K562 (cell line): ENCODE results near the gene HSF5. TPM values are rescaled to one million over a fixed set of nuclear protein-coding genes. Genes with fewer than 3 reads are reported as not detected.

Source experiments
- BCOR ChIP-seq: fragments of 450-650 bp; IDR thresholded peaks from 2 replicates; pipeline ENCODE4 v1.6.1; 2016
- BHLHE40 ChIP-seq: IDR thresholded peaks from 2 replicates; pipeline ENCODE4 v1.6.1; 2011; ENCODE audit warnings: low read length, improper control_type of control experiment
- CBX3 ChIP-seq, 2 experiments: IDR thresholded peaks; 1 replicate in 1 of 2; 2 replicates in 1 of 2; pipeline ENCODE4 v1.6.1; 2012; ENCODE audit warnings: inconsistent platforms in 2 of 2, low read length in 2 of 2, borderline replicate concordance in 1 of 2, control low read depth in 1 of 2
- CREB1 ChIP-seq, 2 experiments: sonication (generic) in 1 of 2; formaldehyde crosslinking in 1 of 2; IDR thresholded peaks; 2 replicates each; pipeline versions ENCODE4 v1.6.1 to v1.8.0; 2012 to 2022; ENCODE audit warnings: inconsistent platforms in 1 of 2, mild to moderate bottlenecking in 1 of 2, missing genetic modification reagents in 1 of 2, moderate library complexity in 1 of 2
- FOXM1 ChIP-seq, 2 experiments: fragments of 450-650 bp in 1 of 2; sonication (generic) in 1 of 2; formaldehyde crosslinking in 1 of 2; IDR thresholded peaks; 2 replicates each; pipeline versions ENCODE4 v1.6.1 to v1.9.0; 2017 to 2022; ENCODE audit warnings: low read depth in 2 of 2, mild to moderate bottlenecking in 2 of 2, missing genetic modification reagents in 1 of 2, moderate library complexity in 1 of 2
- GTF3C2 ChIP-seq: IDR thresholded peaks from 3 replicates; pipeline ENCODE4 v1.6.1; 2011; ENCODE audit warnings: borderline replicate concordance, mild to moderate bottlenecking, moderate library complexity; ENCODE audit not compliant: insufficient read length; ENCODE audit errors: extremely low read depth
- HMGN3 ChIP-seq: IDR thresholded peaks from 2 replicates; pipeline ENCODE4 v1.6.1; 2011; ENCODE audit warnings: borderline replicate concordance, low read depth, mild to moderate bottlenecking, mixed read lengths, low read length; ENCODE audit not compliant: insufficient read length; ENCODE audit errors: extremely low read depth
- IFI16 ChIP-seq: fragments of 250-450 bp; sonication (Bioruptor Pico); IDR thresholded peaks from 2 replicates; pipeline ENCODE4 v2.1.2; 2022; ENCODE audit warnings: mild to moderate bottlenecking, inconsistent platforms
- ILK ChIP-seq: fragments of 450-650 bp; IDR thresholded peaks from 2 replicates; pipeline ENCODE4 v1.6.1; 2016; ENCODE audit warnings: missing genetic modification characterization, low read depth, mild to moderate bottlenecking, missing compliant biosample characterization, moderate library complexity, borderline replicate concordance
- MTF1 ChIP-seq: fragments of 250-450 bp; sonication (Bioruptor Pico); IDR thresholded peaks from 2 replicates; pipeline ENCODE4 v1.9.0; 2021; ENCODE audit warnings: moderate library complexity, mild to moderate bottlenecking, inconsistent platforms, borderline replicate concordance
- MYNN ChIP-seq, 2 experiments: sonication (generic); formaldehyde crosslinking in 1 of 2; IDR thresholded peaks; 2 replicates each; pipeline versions ENCODE4 v1.5.0 to v1.6.1; 2016 to 2020; ENCODE audit warnings: antibody characterized with exemption in 1 of 2, missing genetic modification reagents in 1 of 2
- NFATC3 ChIP-seq: fragments of 450-650 bp; IDR thresholded peaks from 2 replicates; pipeline ENCODE4 v1.6.1; 2017; ENCODE audit warnings: mild to moderate bottlenecking
- NONO ChIP-seq, 2 experiments: fragments of 200-400 bp in 1 of 2; fragments of 450-650 bp in 1 of 2; formaldehyde crosslinking in 1 of 2; IDR thresholded peaks; 2 replicates each; pipeline ENCODE4 v1.6.1; 2017; ENCODE audit warnings: low read depth in 2 of 2, mild to moderate bottlenecking in 2 of 2, moderate library complexity in 2 of 2, low read length in 1 of 2
- PKNOX1 ChIP-seq: fragments of 450-650 bp; IDR thresholded peaks from 2 replicates; pipeline ENCODE4 v1.6.1; 2016
- RBM25 ChIP-seq: fragments of 200-400 bp; formaldehyde crosslinking; IDR thresholded peaks from 2 replicates; pipeline ENCODE4 v1.6.1; 2018; ENCODE audit warnings: low read length, low read depth, moderate library complexity; ENCODE audit not compliant: severe bottlenecking
- TCF7L2 ChIP-seq: fragments of 150-350 bp; IDR thresholded peaks from 2 replicates; pipeline ENCODE4 v1.6.1; 2016; ENCODE audit warnings: low read depth, mild to moderate bottlenecking, low read length, moderate library complexity
- ZNF121 ChIP-seq: sonication (generic); formaldehyde crosslinking; conservative IDR thresholded peaks from 2 replicates; pipeline ENCODE4 v1.8.0; 2022; ENCODE audit warnings: missing genetic modification reagents
- ZNF408 ChIP-seq: fragments of 250-450 bp; sonication (Bioruptor Pico); IDR thresholded peaks from 2 replicates; pipeline ENCODE4 v1.4.0; 2020; ENCODE audit warnings: low read depth, mild to moderate bottlenecking, moderate library complexity
- ZNF57 ChIP-seq: fragments of 450-650 bp; formaldehyde crosslinking; IDR thresholded peaks from 2 replicates; pipeline ENCODE4 v1.4.0; 2020; ENCODE audit warnings: mild to moderate bottlenecking, moderate library complexity
- ZNF639 ChIP-seq, 2 experiments: fragments of 200-800 bp in 1 of 2; sonication (Bioruptor generic) in 1 of 2; sonication (generic) in 1 of 2; formaldehyde crosslinking in 1 of 2; IDR thresholded peaks in 1 of 2; conservative IDR thresholded peaks in 1 of 2; 2 replicates each; pipeline versions ENCODE4 v1.5.0 to v1.6.1; 2016 to 2020; ENCODE audit warnings: missing compliant biosample characterization in 1 of 2, missing genetic modification characterization in 1 of 2, missing genetic modification reagents in 1 of 2
- polyA plus RNA-seq, 8 experiments: library from polyadenylated mRNA; depleted of rRNA in 4 of 8; stranded (reverse) in 5 of 8; unstranded in 3 of 8; fragments of >200 nt; fragmentation: Nextera tagmentation in 2 of 8; fragmentation: Illumina TruSeq in 1 of 8; extraction: Ambion mirVana in 2 of 8; extraction: Trizol in 1 of 8; gene quantifications; 2 replicates each; pipeline versions ENCODE4 v1.2.1 to v1.2.3, GENCODE V29; 2011 to 2014; ENCODE audit warnings: inconsistent platforms in 1 of 8, missing spikeins in 1 of 8
- total RNA-seq, 7 experiments: library from RNA; depleted of rRNA in 6 of 7; stranded (reverse); fragments of >200 nt in 6 of 7; fragmentation: Illumina TruSeq in 2 of 7; extraction: Trizol in 2 of 7; gene quantifications; 2 replicates each; pipeline versions ENCODE4 v1.2.1 to v1.2.3, GENCODE V29; 2011 to 2021; ENCODE audit warnings: low replicate concordance in 1 of 7

HSF5 gene
- total and polyA plus RNA-seq, 9 of the 15 experiments (the other 6 are each of a cell fraction or from before 2014, with no cell fraction given): 0.04 TPM; not detected in 8

- TF ChIP-seq RBM25 (no peak), IFI16 (CRISPR knock-in tag) (no peak), FOXM1 (IDR thresholded peaks at IDR 0.05; ENCODE audit: low read depth) (no peak), FOXM1 (CRISPR knock-in tag; IDR thresholded peaks at IDR 0.05; ENCODE audit: low read depth) (no peak), ZNF408 (CRISPR knock-in tag) (no peak), TCF7L2 (no peak), ZNF639 (CRISPR knock-in tag; conservative IDR thresholded peaks at IDR 0.05 in 1 of 2, IDR thresholded peaks at IDR 0.05 in 1 of 2) (no peak), ZNF57 (CRISPR knock-in tag) (no peak), HMGN3 (peak; percentile 45), ILK (no peak), ZNF121 (CRISPR knock-in tag) (no peak), MTF1 (CRISPR knock-in tag) (no peak), PKNOX1 (no peak), BHLHE40 (no peak), NONO (IDR thresholded peaks at IDR 0.05; ENCODE audit: low read depth in 2 of 2, low read length in 1 of 2) (no peak), BCOR (no peak), MYNN (IDR thresholded peaks at IDR 0.05) (no peak), MYNN (CRISPR knock-in tag; IDR thresholded peaks at IDR 0.05) (no peak), GTF3C2 (no peak), CBX3 (IDR thresholded peaks at IDR 0.05; ENCODE audit: borderline replicate concordance in 1 of 2, low read length in 2 of 2) (no peak), NFATC3 (no peak), CREB1 (IDR thresholded peaks at IDR 0.05) (no peak), CREB1 (CRISPR knock-in tag; IDR thresholded peaks at IDR 0.05) (no peak)
These were observed 29.2 kb upstream of the HSF5 start (continued) for GRCh38 chr17:58517378-58517927.
